ENCODE data around the gene XPO5.
"Not testable (repeated sequence)": the region's sequence is repeated elsewhere in the genome, so short reads cannot be mapped to it uniquely, and the experiment has no call there.

The XPO5 gene

GRCh38 chr6:43516367-43516696 is 59.5 kb downstream of the XPO5 start:
- DNase-seq, result no peak

- DNase-seq, result no peak
Measured at GRCh38 chr6:43515808-43516207, 60.0 kb downstream of the XPO5 start.

DNA sequence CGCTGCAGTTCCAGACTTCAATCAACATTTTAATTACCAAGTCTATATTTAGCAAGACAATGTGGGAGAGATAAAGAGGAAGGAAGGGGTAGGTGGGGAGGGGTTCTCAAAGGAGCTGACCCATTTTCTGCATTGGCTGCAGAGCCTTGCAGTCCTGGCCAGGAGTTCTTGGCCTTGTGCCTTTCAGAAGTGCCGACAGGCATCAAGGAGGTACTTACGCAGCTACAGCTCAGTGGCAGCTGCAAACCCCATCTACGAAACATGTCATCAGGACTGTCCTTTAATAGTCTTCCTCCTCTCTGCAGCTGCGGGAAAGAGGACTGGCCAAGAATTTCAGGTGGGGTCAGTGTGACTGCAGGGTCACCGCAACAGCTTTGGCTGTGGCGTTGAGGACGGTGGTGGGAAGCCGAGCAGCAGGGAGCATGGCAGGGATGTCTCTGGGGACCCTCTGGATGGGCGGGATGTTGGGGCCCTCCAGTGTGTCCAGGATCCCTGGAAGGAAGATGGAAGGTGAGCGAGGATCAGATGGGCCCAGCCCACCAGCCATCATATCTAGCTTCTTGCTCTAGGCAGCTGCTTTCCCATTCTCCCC is 63.9 kb downstream of the XPO5 start:
- DNase-seq, result no peak

DNA sequence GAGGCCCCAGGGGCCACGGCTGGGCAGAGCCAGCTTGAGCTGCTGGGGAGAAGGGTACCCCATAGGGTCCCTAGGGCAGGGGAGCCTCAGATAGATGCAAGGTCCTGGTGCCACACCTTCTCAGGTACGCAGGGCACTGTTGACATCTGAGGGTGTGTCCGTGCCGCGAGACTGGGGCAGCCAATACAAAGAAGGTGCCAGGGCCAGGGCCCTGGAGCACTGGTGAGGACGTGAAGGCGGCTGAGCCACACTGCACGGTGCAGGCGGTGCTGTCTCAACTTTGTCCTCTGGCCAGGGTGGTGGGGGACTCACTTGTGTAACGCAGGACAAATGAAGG is 65.0 kb downstream of the XPO5 start:
- DNase-seq, result no peak

DNA sequence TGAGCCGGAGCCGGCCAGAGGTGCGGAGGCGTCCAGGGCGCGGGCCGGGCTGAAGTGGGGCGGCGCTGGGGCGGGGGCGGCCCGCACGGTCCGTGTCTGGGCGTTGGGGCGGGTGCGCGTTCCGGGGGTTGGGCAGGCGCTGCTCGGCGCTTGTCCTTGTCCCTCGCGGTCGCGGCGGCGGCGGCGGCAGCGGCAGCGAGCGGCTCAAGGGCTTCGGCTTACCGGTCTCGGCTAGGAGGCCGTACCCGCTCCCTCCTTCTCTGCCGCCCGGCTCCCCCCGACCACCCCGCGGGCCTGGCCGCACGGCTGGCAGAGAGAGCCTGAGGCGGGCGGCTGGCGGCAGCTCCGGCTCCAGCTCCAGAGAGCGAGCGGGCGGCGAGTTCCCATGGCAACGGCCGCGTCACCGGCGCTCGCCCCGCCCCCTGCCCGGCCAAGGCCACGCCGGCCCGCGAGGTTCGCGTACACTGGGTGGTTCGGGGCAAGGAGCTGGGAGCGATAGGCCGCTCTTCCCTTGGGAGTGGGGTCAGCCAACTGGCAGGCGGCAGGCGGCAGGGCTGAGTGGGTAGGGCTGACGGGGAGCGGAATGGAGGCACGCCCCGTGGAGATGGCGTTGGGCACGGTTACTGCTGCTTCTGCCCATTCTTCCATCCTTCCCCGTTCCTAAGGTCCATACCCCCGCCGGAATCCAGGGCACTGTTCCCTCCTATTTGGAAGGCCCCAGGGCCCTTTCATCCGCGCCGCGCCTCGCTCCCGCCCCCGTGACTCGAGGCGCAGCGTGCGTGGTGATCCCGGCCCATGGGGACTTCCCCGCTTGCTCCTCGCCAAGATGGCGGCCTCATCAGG is 65.6 kb downstream of the XPO5 start, which contains the start of gene LRRC73:
TSS of gene LRRC73 (minus strand) at position 363 of the 843 bp plus-strand sequence. CDS start 561 bp downstream, outside the sequence.
- peak; percentile 90 for DNase-seq

DNA sequence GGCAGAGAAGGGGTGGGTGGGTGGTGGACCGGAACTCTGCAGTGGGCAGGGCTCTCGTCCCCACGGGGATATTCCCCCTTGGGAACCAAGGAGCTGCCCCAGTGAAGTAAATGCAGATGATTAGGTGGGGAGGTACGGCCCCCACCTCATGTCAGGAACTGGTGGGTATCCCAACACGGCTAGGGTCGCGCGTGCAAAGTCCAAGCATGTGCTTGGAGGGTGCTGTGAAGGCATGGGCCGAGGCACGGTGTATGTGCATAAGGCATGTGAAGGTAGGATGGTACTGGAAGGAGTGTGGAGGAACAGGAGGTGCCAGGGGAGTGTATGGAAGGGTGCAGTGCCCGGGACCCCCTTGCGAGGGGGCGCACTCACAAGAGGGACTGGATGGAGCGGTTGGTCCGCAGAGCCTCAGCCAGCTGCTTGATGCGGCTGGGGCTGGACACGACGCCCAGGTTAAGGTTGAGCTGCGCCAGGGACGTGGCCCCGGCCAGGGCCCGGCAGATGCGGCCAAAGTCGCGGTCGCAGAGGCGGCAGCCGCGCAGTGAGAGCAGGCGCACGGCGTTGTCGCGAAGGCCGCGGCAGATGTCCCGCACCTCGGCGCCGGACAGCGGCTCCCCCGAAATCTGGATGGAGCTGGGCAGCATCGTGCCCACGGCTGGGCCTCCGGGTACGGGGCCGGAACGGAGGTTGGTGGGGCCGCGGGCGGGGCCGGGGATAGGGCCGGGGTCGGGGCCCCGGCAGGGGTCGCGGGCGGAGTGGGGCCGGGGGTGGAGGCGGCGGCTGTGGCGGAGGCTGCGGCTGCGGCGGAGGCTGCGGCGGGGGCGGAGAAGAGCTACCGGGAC is 66.5 kb downstream of the XPO5 start:
- DNase-seq, result peak; percentile 7

GRCh38 chr6:43508481-43509141 is 67.2 kb downstream of the XPO5 start:
- DNase-seq, result no peak

DNA sequence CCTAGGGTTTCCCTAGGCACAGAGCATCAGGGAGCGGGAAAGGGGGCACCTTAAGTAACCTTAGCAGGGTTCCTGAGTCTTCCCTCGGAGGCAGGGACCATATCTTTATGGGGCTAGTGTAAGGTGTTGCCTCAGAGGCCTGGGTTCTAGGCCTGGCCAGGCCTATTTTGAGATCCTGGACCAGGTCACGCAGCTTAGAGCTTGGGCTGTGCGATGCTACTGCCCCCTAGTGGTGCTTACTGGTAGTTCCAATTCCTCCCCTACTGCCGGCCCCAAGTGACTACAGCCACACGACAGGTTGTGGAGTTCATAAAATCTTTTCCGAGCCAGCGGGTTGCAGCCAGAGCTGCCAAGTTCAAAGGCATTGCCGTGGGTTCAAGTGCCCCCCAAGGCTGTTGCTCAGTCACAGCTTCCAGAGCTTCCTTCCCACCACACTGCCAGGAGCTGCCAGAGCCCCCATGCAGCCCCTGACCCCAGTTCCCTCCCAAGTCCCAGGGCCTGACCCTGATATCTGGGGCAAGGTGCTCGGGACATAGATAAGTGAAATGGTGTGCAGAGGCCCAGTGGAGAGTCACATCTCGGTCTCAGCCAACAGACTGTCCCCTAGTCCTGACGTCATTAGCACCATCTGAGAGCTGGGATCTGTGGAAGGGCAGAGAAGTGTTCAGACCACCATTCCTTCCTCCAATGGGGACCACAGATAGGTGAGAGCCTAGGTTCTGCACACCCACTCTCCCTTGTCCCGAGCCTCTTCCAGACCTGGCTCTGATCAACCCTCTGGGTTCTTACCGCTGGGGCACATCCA is 69.0 kb downstream of the XPO5 start:
- DNase-seq, result peak; percentile 89

- DNase-seq, result no peak
Measured at GRCh38 chr6:43506171-43506570, 69.7 kb downstream of the XPO5 start.

DNA sequence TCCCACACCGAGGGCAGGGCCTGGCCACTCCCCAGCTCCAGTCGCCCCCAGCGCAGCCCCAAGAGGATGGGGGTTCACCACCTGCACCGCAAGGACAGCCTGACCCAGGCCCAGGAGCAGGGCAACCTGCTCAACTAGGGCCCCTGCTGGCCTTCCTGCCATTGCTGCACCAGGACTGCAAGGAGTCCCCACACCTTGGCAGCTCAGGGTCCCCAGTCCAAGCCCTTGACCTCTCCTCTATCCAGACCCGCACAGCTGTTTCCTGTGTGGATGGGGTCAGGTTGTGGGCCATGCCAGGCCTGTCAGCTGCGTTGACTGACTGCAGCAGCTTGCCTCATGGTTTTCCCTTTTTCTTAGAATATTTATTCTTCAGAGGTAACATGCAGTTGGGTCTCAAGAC is 70.1 kb downstream of the XPO5 start:
- DNase-seq, result no peak

DNA sequence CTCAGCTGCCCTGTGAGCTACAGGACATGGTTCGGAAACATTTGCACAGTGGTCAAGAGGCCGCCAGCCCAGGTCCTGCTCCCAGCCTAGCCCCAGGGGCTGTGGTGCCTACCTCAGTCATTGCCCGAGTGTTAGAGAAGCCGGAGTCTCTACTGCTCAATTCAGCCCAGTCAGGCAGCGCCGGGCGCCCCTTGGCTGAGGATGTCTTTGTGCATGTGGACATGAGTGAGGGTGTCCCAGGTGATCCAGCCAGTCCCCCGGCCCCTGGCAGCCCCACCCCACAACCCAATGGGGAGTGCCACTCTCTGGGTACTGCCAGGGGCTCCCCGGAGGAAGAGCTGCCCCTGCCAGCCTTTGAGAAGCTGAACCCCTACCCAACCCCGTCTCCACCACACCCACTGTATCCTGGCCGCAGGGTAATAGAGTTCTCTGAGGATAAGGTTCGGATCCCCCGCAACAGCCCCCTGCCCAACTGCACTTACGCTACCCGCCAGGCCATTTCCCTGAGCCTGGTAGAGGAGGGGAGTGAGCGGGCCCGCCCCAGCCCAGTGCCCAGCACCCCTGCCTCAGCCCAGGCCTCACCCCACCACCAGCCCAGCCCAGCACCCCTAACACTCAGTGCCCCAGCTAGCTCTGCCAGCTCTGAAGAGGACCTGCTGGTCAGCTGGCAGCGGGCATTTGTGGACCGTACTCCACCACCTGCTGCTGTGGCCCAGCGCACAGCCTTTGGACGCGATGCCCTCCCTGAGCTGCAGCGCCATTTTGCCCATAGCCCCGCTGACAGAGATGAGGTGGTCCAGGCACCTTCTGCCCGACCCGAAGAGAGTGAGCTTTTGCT is 70.9 kb downstream of the XPO5 start:
- DNase-seq, result no peak

GRCh38 chr6:43503443-43503842 is 72.4 kb downstream of the XPO5 start:
- DNase-seq, result no peak

DNA sequence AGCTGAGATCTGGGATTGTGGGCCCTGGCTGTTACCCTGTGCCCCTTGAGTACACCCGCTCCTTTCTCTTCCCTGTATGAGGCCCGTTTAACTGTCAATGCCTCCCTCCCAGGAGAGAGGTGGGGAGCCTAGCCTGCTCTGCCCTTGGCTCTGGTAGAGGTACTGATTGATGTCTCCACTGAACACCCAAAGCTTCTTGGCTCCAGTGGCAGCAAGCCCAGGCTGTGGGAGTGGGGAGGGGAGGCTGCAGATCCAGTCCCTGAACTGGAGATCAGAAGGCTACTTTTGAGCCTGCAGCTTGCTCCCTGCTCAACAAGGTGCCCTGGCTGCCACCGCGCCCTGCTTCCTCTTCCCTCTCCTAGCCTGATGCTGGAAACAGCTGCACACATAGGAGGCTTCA is 73.2 kb downstream of the XPO5 start:
- no peak for DNase-seq

GRCh38 chr6:43500921-43501320 is 74.9 kb downstream of the XPO5 start:
- no peak for DNase-seq

DNA sequence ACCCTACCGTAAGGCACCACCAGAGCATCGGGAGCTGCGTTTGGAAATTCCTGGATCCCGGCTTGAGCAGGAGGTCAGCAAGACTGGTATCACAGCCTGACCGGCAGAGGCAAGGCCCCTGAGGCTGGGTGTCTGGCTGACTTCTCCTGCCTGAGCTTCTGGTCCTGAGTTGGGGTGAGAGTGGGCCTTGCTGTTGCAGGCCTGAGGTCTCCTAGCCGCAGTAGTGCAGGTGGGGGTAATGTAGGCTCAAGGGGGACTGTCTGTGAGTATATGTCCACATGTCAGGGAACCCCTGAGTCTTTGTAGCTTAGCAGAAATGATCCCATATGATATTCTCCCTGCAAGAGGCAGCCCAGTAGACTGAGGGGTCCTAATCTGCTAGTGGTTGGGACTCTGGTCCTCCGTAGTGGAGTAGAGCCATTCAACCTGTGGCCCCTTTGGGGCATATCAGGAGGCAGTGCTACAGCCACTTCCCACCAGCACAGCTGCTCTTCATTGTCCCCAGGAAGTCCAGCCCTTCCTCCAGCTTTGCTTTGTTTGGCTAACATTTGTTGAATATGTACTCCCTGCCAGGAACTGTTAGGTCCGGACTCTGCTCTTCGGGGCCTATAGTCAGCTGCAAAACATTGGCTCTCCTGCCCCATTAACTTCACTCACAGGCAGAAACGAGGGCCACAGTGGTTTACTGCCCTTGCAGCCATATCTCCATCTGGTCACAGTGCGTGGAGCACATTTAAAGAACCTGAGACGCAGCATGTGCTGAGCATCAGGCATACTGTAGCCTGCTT is 76.6 kb downstream of the XPO5 start:
- DNase-seq, result no peak

- DNase-seq, result not testable (repeated sequence)
Measured at GRCh38 chr6:43498291-43498690, 77.5 kb downstream of the XPO5 start.

- DNase-seq, result no peak
Measured at GRCh38 chr6:43497689-43498088, 78.1 kb downstream of the XPO5 start.

DNA sequence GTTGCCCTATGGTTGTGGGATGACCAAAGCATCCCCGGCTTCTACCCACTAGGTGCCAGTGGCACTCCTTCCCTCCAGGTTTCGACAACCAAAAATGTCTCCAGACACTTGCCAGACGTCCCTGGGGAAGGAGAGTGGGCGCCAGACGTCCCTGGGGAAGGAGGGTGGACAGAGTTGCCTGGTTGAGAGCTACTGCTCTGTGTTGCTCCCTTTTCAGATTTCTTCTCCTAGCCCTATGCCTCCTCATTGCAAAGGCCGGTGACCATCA is 78.8 kb downstream of the XPO5 start:
- no peak for DNase-seq

DNA sequence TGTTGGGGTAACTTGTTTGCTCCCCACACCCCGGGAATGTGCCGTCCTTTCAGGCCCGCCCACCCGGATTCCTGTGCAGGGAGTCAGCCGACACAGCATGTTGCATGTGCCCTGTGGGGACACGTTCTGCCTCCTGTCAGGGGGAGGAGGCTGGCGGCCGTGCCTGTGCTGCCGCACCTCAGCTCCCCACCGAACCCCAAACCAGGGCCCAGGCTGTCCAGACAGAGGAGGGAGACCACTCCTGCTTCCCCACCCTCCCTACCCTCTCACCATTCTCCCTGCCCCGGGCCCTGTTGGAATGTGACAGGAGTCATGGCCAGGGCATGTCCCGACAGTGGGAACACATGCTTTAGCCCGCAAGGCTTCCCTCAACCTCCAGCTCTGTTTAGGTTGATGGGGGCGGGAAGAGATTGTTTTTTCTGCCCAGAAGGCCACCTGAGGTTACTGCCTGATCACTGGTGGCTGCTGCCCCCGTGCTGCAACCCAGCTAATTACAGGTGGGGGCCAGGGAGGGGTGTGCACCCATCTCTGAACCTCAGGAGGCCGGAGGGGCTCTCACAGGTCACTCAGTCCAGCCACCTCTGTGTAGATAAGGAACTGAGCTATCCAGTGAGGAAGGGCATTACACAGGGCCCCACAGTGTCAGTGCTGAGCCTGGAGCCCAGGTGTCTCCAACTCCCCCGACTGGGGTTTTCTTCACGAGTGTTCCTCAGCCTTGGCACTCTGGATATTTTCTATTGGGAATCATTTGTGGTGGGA is 79.3 kb downstream of the XPO5 start:
- no peak for DNase-seq

GRCh38 chr6:43495409-43495941 is 80.4 kb downstream of the XPO5 start:
- DNase-seq, result no peak

Measured in suppressor macrophage treated with lipopolysaccharide for 4 hours (primary cell).